Endothelial cell of umbilical vein (primary cell): ENCODE measurements around the gene CCDC97.
A peak's percentile ranks its signal among the peaks of the same experiment; 100 is the strongest.

ENCODE experiments used
- EZH2 ChIP-seq: IDR thresholded peaks from 2 replicates; pipeline ENCODE4 v1.6.1; 2012; ENCODE audit warnings: borderline replicate concordance, low read depth, mild to moderate bottlenecking, moderate library complexity, low read length, inconsistent platforms; ENCODE audit not compliant: severe bottlenecking
- GATA2 ChIP-seq: IDR thresholded peaks from 2 replicates; pipeline ENCODE4 v1.7.0; 2011; ENCODE audit warnings: low read depth, mild to moderate bottlenecking, moderate library complexity, mixed read lengths, low read length; ENCODE audit not compliant: insufficient read length, insufficient read depth
- JUN ChIP-seq: IDR thresholded peaks from 2 replicates; pipeline ENCODE4 v1.6.1; 2011; ENCODE audit warnings: borderline replicate concordance, low read depth; ENCODE audit not compliant: insufficient read length, insufficient read depth
- MYC ChIP-seq: IDR thresholded peaks from one replicate; pipeline ENCODE4 v1.6.1; 2011; ENCODE audit warnings: mild to moderate bottlenecking, low read depth, low read length
- POLR2A ChIP-seq: IDR thresholded peaks from 2 replicates; pipeline ENCODE4 v1.6.1; 2012; ENCODE audit warnings: low read depth, mild to moderate bottlenecking, control low read depth, low read length
- POLR2AphosphoS5 ChIP-seq: IDR thresholded peaks from 2 replicates; pipeline ENCODE4 v1.6.1; 2012; ENCODE audit warnings: low read depth, mild to moderate bottlenecking, control low read depth, low read length, moderate library complexity; ENCODE audit not compliant: insufficient read depth
- TF ChIP-seq, protein P1 (sequence below): IDR thresholded peaks from 2 replicates; pipeline ENCODE4 v1.6.1; 2011; ENCODE audit not compliant: insufficient read depth, insufficient read length
- TF ChIP-seq, protein P2 (sequence below), 2 donors: IDR thresholded peaks; 1 replicate in 1 of 2; 2 replicates in 1 of 2; pipeline ENCODE4 v1.5.1; 2011; ENCODE audit warnings: low read length in 2 of 2, mild to moderate bottlenecking in 2 of 2, moderate library complexity in 2 of 2, control low read depth in 1 of 2, inconsistent platforms in 1 of 2, low read depth in 1 of 2; ENCODE audit not compliant: insufficient read depth in 1 of 2; ENCODE audit errors: extremely low read depth in 1 of 2

- TF ChIP-seq EZH2 (no peak), GATA2 (no peak), MYC (no peak), POLR2A (no peak), JUN (no peak), POLR2AphosphoS5 (no peak)
- TF ChIP-seq, protein P1, sequence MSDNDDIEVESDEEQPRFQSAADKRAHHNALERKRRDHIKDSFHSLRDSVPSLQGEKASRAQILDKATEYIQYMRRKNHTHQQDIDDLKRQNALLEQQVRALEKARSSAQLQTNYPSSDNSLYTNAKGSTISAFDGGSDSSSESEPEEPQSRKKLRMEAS: no peak
- TF ChIP-seq, protein P2, sequence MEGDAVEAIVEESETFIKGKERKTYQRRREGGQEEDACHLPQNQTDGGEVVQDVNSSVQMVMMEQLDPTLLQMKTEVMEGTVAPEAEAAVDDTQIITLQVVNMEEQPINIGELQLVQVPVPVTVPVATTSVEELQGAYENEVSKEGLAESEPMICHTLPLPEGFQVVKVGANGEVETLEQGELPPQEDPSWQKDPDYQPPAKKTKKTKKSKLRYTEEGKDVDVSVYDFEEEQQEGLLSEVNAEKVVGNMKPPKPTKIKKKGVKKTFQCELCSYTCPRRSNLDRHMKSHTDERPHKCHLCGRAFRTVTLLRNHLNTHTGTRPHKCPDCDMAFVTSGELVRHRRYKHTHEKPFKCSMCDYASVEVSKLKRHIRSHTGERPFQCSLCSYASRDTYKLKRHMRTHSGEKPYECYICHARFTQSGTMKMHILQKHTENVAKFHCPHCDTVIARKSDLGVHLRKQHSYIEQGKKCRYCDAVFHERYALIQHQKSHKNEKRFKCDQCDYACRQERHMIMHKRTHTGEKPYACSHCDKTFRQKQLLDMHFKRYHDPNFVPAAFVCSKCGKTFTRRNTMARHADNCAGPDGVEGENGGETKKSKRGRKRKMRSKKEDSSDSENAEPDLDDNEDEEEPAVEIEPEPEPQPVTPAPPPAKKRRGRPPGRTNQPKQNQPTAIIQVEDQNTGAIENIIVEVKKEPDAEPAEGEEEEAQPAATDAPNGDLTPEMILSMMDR (IDR thresholded peaks at IDR 0.05; ENCODE audit: extremely low read depth in 1 of 2, insufficient read depth in 1 of 2, low read depth in 1 of 2, low read length in 2 of 2): peak in 1 of 2 donors; percentile 21
Measured at GRCh38 chr19:41366089-41366488, 56.1 kb downstream of the CCDC97 start.
